HG02970 (cell line): ENCODE measurements around the gene GNPDA2.
"Not testable (repeated sequence)": the region's sequence is repeated elsewhere in the genome, so short reads cannot be mapped to it uniquely, and the experiment has no call there.

Experiments
- ATAC-seq: cut with Tn5 transposase; IDR thresholded peaks from one replicate; pipeline ENCODE4 v1.9.1; 2021; ENCODE audit warnings: mild to moderate bottlenecking, moderate library complexity, moderate number of reproducible peaks; ENCODE audit not compliant: unreplicated experiment, low FRiP score

GNPDA2 gene

DNA sequence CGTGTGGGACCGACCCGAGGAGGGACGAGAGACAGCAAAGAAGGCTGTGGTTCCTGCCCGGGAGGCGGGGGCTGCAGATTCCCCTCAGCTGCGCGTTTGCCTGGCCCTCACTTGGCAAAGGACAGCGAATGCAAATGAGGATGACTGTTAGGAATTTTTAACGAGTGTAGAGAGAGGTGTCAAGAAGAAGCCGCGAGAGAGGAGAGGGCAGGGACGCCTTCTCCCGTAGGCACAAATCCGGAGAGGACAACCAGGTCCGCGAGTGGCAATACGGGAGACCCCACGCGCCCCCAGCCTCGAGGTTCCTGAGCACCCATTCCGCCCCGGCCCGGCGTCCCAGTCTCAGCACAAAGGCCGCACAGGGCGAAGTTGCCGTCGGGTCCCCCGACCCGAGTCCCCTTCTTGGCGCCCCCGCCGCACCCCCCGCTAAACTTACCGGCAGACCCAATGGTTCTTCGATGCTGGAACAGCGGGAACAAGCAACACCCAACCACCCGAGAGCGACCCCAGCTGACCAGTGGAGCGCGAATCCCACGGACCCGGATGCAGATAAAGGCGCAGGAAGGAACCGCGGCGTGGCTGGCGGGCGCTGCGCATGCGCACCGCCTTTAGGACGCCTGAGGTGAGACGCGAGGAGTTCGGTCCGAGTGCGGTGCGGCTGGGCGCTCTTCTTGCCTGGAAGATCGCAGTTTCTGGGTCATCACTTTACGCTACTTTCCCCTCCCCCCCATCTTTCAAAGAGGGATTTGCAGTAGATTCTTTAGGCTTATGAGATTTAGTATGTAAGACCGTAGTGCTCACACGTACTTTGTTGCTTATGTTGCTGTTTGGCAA is at the start of gene GNPDA2:
Gene GNPDA2, minus strand, starts transcription at position 519 of the 834 bp plus-strand sequence. CDS start 4,349 bp downstream, outside the sequence.
- ATAC-seq: peak; percentile 96

DNA sequence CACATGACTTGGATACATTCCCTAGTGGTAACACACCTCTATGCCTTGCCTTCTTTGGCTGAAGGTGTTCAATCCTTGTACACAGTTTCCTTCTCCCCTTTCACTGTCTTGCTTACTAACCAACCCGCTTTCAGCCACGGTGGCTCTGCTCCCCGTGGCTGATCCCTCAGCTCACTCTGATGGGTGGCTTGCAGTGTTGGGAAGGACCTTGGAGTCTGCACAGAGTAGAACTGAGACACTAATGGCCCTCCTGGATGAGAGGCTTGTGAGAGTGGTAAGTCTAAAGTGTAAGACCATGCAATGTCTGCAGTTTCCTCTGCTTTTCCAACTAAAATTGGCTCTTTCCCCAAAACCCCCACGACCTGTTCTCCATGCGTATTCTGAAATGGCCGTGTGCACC is 46.0 kb upstream of the GNPDA2 start:
- ATAC-seq: no peak

DNA sequence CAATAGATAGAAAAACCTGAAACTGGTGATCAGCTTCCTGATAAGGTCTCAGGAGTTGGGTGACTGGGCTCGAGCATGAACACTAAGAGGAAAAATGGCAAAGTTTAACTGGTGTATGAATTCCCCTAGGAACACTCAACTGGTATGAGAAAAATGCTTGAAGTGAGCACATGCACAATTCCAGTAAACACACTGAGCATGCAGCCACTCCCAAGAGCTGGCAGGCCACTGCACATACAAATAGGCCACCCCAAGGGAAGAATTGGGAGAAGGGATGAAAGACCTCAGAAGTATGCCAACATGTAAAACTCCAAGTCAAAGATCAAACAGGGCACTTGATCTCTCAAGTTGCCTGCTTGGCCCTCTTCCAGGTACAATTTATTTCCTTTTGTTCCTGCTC is 45.4 kb upstream of the GNPDA2 start:
- ATAC-seq: no peak

DNA sequence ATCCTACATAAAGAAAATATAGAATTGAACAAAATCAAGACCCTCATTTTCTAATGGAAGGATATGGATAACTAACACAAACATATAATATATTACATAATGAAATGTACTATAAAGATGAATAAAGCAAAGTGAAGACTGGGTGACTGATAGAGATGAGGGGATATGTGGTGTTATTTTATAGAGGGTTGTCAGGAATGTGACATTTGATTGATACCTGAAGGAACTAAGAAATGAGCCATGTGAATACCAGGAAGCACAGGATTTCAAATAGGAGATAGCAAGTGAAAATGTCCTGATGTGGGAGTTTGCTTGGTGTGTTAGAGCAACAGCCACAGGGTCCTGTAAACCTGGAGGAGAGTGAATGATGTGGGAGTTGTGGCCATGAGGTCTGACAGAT is 40.1 kb upstream of the GNPDA2 start:
- no peak for ATAC-seq

DNA sequence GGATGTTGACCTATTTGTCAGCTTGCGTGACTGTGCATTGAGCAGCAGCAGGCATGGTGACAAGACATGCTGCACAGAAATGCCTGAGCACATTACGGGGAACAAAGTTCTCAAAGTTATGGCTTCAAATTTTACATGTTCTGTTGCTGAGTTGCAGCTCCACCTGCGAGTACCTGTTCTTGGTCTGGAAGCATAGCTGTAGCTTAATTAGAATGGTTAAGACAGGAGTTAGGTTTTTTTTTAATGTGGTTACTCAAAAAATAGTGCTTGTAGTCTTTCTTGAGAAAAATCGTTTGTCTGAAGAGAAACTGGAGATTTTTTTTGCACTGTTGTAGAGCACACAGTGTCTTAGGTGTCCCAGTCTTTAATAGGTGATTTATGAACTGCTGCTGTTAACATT is 38.8 kb upstream of the GNPDA2 start:
- no peak for ATAC-seq

DNA sequence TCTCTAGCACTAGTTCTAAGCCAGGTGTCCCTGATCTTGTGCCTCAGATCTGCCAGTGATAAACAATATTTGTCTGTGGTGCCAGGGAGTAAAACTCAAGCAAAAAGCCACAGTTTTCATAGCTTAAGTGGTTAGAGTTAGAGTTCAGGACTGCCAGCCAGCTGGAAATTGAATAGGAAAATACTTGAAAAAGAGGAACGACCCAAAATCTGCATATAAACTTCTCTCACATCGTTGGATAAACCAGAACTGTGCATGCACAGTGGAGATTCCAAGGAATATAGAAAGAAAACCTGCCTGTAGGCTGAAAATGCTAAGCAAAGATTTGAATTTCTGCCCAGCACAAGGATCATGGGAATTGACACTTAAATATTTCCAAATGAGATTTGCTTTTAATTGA is 35.0 kb upstream of the GNPDA2 start:
- no peak for ATAC-seq

DNA sequence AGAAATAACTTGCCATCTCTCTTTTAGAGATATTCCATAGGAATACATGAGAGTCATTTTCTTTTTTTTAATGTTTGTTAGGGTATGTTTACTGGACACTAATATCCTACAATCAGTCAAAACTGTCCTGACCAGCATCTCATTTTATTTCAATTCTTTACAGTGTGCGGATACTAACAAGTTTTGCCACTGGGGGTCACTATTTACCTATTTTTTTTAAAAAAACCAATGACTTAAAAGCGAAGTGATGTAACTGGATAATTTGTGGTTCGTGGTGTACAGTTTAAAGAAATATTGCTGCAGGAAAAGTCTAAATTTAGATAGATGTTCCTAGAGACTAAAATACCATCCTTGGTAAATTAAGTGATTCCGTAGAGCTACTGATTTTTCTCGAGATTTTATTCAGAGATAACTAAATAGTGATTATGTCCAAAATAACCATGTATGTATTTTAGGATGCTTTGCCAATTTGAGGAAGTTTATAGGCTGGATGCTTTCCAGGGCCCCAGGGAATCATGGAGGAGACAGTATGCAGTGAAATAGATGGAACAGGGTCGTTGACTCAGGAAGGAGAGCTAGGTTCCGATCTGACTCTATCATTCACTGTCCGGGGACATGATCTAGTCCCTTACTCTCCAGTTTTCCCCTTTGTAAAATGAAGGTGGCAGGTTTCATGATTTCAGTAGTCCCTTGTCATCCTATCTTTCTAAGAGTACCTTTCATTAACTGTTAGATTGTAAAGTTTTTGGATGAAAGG is 34.0 kb upstream of the GNPDA2 start:
- ATAC-seq: no peak

DNA sequence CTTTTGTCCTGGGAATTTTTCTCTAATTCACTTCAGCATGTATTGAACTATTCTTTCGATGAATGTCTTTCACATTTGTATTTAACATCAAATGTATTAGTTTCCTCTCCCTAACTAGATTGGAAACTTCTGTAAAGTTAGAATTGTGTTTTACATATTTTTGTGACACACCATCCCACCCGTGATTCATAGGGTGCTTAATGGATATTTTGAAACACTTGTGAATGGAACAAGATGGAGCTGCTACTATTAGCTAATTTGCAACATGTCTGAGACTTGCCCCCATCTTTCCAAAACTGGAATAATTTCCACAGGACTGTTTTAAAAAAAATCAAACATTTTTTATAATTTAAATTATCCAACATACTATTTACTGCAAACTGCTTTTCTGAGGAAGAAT is 30.2 kb upstream of the GNPDA2 start:
- no peak for ATAC-seq

DNA sequence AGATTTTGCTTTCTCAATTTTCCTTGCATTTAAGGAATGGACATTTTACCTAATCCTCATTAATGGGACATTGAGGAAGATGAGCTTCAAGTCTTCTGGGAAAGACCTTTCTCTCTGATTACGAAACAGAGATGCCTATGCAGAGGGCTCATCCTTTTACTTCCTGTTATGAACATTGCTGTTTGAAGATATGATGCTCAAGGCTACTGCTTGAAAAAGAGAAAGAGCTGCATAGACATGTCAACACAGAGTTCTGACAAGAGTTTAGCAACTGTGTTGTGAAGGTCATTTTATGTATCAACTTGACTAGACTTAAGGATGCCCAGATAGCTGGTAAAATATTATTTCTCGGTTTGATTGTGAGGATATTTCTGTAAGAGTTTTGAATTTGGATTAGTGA is 13.8 kb upstream of the GNPDA2 start:
- ATAC-seq: no peak

DNA sequence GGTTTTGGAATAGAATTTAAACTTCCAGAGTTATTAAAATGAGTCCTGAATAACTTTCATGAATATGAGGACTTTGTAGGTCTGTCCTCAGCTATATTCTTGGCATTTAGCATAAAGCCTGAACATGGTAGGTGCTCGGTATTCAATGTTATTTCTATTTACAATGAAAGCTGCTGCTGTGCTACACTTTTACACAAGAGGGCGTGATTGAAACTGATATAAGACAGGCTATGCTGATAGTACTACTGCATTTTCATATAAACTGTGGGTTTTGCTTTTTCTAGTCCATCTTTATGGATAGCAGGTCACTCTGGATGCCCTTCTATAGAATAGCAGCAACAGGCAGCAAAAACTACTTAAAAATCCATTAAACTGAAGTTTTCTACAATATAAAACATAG is 12.3 kb upstream of the GNPDA2 start:
- no peak for ATAC-seq

DNA sequence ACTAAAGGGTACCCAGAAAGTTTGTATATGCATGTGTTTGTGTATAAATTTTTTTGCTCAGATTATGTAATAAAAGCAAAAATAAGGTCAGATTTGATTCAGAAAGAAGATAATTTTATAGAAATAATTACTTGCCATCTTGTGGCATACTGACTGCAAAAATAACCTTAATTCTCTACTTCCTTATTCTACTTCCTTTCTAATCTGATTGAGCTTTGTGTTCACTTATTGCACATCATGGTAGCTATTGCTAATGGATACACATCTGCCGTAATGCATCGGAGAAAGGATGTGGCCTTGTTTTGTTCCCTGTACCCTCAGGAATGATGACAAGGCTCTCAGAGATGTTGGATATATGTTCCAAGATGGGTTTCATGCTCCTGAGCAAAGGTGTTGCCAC is 10.5 kb upstream of the GNPDA2 start:
- no peak for ATAC-seq

DNA sequence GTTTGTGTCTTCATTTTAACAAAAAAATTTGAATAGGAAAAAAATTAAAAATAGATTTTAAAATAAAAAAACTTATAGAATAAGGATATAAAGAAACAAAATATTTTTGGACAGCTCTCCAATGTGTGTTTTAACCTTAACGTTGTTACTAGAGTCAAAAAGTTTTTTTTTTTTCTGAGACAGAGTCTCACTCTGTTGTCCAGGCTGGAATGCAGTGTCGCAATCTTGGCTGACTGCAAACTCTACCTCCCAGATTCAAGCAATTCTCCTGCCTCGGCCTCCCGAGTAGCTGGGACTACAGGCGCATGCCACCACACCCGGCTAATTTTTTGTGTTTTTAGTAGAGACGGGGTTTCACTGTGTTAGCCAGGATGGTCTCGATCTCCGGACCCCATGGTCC is 2.3 kb upstream of the GNPDA2 start:
- ATAC-seq: not testable (repeated sequence)

DNA sequence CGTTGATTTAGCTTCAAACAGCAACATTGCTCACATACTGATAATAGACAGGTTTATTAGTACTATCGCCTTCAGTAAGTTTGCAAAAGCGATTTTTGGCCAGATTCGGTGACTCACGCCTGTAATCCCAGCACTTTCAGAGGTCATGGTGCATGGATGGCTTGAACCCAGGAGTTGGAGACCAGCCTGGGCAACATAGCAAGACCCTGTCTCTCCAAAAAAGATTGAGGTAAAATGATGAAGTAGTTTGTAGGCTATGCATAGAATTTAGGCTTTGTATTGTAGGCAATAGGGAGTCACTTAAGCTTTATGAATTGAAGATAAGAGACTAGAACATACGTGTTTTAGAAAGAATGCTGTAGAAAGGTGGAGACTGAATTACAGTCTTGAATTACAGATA is 1.1 kb upstream of the GNPDA2 start:
- ATAC-seq: no peak

DNA sequence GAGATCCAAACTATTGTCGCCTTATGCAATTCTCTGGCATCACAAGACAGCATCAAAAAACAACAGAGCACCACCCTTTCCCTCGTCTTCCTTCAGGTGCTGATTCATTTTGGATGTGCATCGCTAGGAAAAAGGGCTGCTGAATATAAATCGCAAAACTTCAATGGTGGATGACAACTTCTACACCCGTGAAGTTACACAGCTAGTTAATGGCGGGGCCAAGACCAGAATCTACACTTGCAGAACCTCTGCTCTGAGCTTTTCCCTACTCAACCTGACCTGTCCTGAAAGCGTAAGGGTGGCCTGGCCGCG is 674 bp downstream of the GNPDA2 start:
- no peak for ATAC-seq

DNA sequence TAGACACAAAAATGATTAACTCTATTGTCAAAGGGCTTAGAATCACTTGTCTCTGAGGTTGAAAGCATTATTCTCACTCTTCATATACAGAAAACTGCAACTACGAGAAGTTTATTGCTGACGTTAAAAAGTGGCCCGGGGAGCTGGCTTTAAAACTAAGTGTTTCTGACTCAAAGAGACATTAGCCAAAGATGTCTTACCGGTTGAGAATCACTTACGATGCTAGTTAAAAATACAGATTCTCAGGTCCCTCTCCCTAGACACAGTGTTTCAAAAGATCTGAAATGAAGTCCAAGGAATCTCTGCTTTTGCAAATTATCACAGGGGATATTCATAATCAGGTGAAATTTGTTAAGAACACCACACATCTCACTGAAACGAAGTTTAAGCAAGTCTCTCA is 1.2 kb downstream of the GNPDA2 start:
- ATAC-seq: no peak

DNA sequence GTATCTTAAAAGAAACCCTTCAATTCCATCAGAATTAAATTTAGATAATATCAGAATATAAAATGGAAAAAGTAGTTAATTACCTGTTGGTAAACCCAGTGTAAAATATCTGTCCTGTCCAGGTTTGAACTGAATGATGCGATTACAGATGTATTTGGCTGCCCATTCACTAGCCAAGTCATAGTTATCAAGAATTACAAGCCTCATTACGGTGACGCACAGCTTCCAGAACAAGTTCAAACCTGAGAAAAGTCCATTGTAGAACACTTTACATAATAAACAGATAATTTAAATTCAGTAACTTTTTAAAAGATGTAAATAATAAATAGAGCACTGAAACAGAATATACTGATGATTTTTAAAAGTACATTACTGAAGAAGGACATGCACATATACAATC is 4.4 kb downstream of the GNPDA2 start:
- ATAC-seq: no peak

DNA sequence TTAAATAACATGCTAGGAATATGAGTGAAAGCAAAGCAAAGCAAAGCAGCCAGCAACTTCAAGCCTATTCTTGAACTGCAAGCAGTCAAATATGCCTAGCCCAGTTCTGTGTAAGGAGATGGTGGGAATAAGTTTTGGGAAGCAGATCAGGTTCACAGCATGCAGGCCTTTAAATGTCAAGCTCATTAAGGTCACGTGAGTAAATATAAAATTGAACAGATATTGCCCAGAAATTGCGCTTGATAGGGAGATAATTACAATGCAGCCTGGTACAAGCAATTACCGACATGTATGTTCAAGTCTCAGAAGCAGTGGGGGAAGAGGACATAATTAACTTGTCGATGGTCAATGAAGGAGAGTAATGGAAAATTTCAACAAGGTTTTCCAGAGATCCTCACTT is 6.0 kb downstream of the GNPDA2 start:
- no peak for ATAC-seq

DNA sequence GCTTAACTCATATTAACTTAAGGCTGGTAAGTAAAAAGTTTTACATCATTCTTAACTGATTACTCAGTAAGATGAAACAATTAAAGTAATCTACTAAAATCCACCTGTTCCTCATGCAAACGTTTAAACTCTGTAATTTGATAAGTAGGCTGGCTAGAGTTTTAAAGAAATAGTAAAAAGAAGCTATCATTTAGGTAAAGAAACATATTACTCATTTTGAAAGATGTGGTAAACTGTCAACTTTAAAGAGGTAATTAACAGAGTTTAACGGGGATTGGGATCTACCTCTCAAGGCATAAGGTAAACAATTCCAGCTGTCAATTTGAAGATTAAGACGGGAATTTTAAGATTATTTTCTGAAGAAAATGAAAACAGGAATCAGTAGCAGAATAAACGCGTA is 9.8 kb downstream of the GNPDA2 start:
- ATAC-seq: no peak

DNA sequence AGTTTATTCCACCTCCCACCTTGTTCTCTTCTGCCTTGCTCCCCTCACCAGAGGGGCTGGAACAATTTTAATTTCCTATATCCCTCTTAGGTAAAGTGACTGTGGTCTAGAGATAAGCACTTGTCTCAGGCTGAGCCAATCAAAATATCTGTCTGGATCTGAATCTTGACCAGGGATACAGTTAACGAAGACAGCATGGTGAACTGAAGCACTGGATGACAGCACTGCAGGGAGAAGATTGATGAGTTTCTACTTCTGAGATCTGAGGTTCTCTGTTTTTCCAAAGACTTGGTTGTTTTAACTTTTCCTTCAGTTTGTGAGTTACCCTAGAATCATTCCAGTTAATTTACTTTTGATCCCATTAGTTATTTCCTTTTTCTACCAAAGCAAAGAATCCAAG is 13.2 kb downstream of the GNPDA2 start:
- ATAC-seq: no peak

DNA sequence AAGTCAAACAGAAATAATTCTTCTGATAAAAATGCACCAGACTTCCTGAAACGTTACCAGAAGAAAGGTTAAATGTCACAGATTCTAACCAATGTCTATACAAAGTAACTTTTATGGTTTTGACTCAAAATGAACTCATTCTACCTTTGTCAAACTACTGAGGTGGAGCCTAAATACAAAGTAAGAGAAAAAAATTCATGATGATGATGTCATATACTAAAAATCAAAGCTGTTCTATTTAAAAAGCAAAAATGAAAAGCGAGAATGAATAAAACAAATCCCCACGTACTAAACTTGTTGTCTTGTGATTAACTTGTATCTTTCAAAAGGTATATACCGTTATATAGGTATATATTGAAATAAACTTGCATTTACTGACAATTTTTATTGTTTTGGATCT is 21.7 kb downstream of the GNPDA2 start:
- no peak for ATAC-seq

DNA sequence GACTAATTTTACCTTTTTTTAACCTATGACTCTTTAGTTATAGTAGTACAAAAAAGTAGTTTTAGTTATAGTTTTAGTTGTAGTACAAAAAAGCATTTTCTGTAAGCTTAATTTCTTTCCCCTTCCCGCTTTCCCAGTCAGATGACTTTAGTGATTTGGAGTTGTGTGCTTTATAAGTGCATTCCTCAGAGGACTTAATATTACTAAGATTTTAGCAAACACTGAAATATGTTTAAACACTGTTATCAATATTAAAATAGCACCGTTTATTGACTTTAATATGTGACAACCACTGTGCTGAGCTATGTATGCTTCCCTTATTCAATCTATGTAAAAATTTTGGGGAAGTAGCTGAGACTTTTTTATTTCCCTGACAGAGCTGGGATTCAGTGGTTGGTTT is 25.3 kb downstream of the GNPDA2 start:
- no peak for ATAC-seq

DNA sequence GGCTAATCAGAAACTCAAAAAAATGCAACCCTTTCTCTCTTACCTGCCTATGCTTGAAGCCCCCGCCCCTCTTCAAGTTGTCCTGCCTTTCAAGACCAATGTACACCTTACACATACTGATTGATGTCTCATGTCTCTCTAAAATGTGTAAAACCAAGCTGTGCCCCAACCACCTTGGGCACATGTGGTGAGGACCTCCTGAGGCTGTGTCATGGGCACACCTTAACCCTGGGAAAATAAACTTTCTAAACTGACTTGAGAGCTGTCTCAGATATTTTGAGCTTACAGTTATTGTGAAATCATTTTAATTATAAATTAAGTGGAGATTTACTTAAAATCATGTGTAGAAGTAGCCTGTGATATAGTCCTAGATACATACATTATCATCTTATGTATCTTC is 25.9 kb downstream of the GNPDA2 start:
- no peak for ATAC-seq
